NK-92 treated with Interleukin-12 subunit alpha and Interleukin-12 subunit beta, amount 100 ng/mL, for 24 hours (cell line): ENCODE measurements around the gene EFCAB6.

Experiments used
- DNase-seq: peaks from one replicate; lab custom pipeline; 2025; lab: John Stamatoyannopoulos, UW

The EFCAB6 gene

GRCh38 chr22:43636086-43636485, 176.0 kb downstream of the EFCAB6 start:
- DNase-seq: no peak

GRCh38 chr22:43635101-43635500, 177.0 kb downstream of the EFCAB6 start:
- DNase-seq: no peak

- DNase-seq: no peak
Measured at GRCh38 chr22:43634316-43634715, 177.8 kb downstream of the EFCAB6 start.

GRCh38 chr22:43633631-43634285, 178.3 kb downstream of the EFCAB6 start:
- DNase-seq: no peak

GRCh38 chr22:43631846-43632245, 180.3 kb downstream of the EFCAB6 start:
- no peak for DNase-seq

- DNase-seq: no peak
Measured at GRCh38 chr22:43631201-43631600, 180.9 kb downstream of the EFCAB6 start.

- DNase-seq: no peak
Measured at GRCh38 chr22:43630451-43630850, 181.7 kb downstream of the EFCAB6 start.

GRCh38 chr22:43628250-43628649, 183.9 kb downstream of the EFCAB6 start:
- no peak for DNase-seq

GRCh38 chr22:43627485-43628213, 184.5 kb downstream of the EFCAB6 start:
- DNase-seq: no peak

GRCh38 chr22:43625242-43625641, 186.9 kb downstream of the EFCAB6 start:
- no peak for DNase-seq

- no peak for DNase-seq
Measured at GRCh38 chr22:43624144-43624998, 187.7 kb downstream of the EFCAB6 start.

- DNase-seq: no peak
Measured at GRCh38 chr22:43622886-43623285, 189.2 kb downstream of the EFCAB6 start.

- no peak for DNase-seq
Measured at GRCh38 chr22:43620197-43620596, 191.9 kb downstream of the EFCAB6 start.

- no peak for DNase-seq
Measured at GRCh38 chr22:43618517-43618916, 193.6 kb downstream of the EFCAB6 start.

GRCh38 chr22:43616645-43617044, 195.5 kb downstream of the EFCAB6 start:
- DNase-seq: no peak

GRCh38 chr22:43600265-43600664, 211.8 kb downstream of the EFCAB6 start:
- DNase-seq: no peak

GRCh38 chr22:43592476-43592875, 219.6 kb downstream of the EFCAB6 start:
- no peak for DNase-seq

GRCh38 chr22:43591380-43591779, 220.7 kb downstream of the EFCAB6 start:
- no peak for DNase-seq

GRCh38 chr22:43587574-43587973, 224.5 kb downstream of the EFCAB6 start:
- DNase-seq: no peak

- no peak for DNase-seq
Measured at GRCh38 chr22:43583501-43583900, 228.6 kb downstream of the EFCAB6 start.

- no peak for DNase-seq
Measured at GRCh38 chr22:43582394-43582793, 229.7 kb downstream of the EFCAB6 start.

GRCh38 chr22:43580271-43580750, 231.8 kb downstream of the EFCAB6 start:
- DNase-seq: no peak

- DNase-seq: no peak
Measured at GRCh38 chr22:43574738-43575137, 237.4 kb downstream of the EFCAB6 start.
